ENCODE data around the gene KDM5A.

DNA sequence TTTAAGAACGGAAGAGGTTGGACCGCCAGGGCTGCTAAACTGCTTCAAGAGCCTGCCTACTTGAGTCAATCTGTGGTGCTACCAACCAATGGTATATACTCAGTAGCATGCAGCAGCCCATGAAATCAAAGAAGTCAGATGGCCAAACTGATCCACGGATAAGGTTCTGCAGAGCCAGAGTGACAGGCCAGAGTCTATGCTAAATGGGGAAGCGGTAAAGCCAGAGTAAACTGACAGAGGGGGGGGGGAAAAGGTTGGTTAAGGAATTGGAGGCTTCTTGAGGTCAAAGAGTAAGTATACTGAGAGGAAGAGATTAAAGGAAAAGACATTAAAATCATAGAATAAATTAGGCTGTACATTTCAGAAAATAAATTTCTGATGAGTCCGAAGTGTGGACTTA is 111.1 kb downstream of the KDM5A start:
- TF ChIP-seq GATA2 (IDR thresholded peaks at IDR 0.05; ENCODE audit: low read depth, low read length): no peak
- no peak for TF ChIP-seq GATA3 (IDR thresholded peaks at IDR 0.05; ENCODE audit: low read depth, low read length)
